ENCODE data around the gene TEX2.

DNA sequence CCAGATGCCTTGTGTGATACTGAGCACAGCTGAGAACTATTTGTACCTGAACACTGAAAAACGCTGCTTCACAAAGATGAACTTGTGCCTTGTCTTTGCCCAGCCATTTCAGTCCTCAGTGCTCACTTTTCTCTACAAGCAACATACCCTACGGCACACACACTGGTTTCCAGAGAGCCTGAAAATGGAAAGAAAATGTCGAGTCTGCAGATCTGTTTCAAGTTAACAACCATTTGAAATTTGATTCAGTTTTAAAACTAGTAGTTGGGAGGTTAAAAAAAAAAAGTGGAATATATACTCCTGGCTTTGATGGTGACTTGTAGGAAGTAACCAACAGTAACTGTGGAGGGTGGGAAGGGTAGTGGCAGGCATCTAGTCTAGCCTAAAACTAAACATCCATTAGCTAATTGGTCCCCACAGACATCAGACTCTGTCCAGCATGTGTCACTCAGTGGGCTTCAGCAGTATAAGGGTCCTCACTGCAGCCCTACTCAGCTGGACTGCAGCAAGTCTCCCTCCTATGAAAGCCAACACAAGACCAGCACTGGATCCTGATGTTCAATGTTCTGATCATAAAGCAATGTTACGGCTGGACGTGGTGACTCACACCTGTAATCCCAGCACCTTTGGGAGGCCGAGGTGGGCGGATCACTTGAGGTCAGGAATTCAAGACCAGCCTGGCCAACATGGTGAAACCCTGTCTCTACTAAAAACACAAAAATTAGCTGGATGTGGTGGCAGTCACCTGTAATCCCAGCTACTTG lies 160.3 kb downstream of the TEX2 start:
- TF ChIP-seq, protein P1, sequence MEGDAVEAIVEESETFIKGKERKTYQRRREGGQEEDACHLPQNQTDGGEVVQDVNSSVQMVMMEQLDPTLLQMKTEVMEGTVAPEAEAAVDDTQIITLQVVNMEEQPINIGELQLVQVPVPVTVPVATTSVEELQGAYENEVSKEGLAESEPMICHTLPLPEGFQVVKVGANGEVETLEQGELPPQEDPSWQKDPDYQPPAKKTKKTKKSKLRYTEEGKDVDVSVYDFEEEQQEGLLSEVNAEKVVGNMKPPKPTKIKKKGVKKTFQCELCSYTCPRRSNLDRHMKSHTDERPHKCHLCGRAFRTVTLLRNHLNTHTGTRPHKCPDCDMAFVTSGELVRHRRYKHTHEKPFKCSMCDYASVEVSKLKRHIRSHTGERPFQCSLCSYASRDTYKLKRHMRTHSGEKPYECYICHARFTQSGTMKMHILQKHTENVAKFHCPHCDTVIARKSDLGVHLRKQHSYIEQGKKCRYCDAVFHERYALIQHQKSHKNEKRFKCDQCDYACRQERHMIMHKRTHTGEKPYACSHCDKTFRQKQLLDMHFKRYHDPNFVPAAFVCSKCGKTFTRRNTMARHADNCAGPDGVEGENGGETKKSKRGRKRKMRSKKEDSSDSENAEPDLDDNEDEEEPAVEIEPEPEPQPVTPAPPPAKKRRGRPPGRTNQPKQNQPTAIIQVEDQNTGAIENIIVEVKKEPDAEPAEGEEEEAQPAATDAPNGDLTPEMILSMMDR (IDR thresholded peaks at IDR 0.05) = no peak
- TF ChIP-seq POLR2A (IDR thresholded peaks at IDR 0.05) = no peak
